ENCODE measurements around the gene RILPL2.
A peak's percentile ranks its signal among the peaks of the same experiment; 100 is the strongest.
"Not testable (repeated sequence)": the region's sequence is repeated elsewhere in the genome, so short reads cannot be mapped to it uniquely, and the experiment has no call there.

Gene RILPL2

GRCh38 chr12:123436017-123436964 is at the start of gene RILPL2:
RILPL2 (minus strand) TSS chr12:123436684; CDS start chr12:123436420, 264 bp downstream.
- peak; percentile 48 for DNase-seq

- no peak for DNase-seq
Observed at GRCh38 chr12:123485756-123486155, 49.3 kb upstream of the RILPL2 start.

GRCh38 chr12:123483602-123484248 is 47.2 kb upstream of the RILPL2 start:
- no peak for DNase-seq

- no peak for DNase-seq
Observed at GRCh38 chr12:123482876-123483275, 46.4 kb upstream of the RILPL2 start.

GRCh38 chr12:123481251-123481650 is 44.8 kb upstream of the RILPL2 start:
- DNase-seq, result not testable (repeated sequence)

- no peak for DNase-seq
Observed at GRCh38 chr12:123479442-123480180, 43.1 kb upstream of the RILPL2 start.

GRCh38 chr12:123478762-123479161 is 42.3 kb upstream of the RILPL2 start:
- DNase-seq, result no peak

GRCh38 chr12:123478069-123478468 is 41.6 kb upstream of the RILPL2 start:
- DNase-seq, result no peak

GRCh38 chr12:123475246-123475703 is 38.8 kb upstream of the RILPL2 start:
- no peak for DNase-seq

- no peak for DNase-seq
Observed at GRCh38 chr12:123474485-123475245, 38.2 kb upstream of the RILPL2 start.

GRCh38 chr12:123472438-123472849 is 36.0 kb upstream of the RILPL2 start:
- DNase-seq, result no peak

- no peak for DNase-seq
Observed at GRCh38 chr12:123471374-123472068, 35.0 kb upstream of the RILPL2 start.

- no peak for DNase-seq
Observed at GRCh38 chr12:123469978-123470377, 33.5 kb upstream of the RILPL2 start.

GRCh38 chr12:123468786-123469185 is 32.3 kb upstream of the RILPL2 start:
- DNase-seq, result no peak

- DNase-seq, result no peak
Observed at GRCh38 chr12:123465084-123465483, 28.6 kb upstream of the RILPL2 start.

- not testable (repeated sequence) for DNase-seq
Observed at GRCh38 chr12:123463174-123463573, 26.7 kb upstream of the RILPL2 start.

- DNase-seq, result peak; percentile 85
Observed at GRCh38 chr12:123457980-123458779, 21.7 kb upstream of the RILPL2 start, which contains the start of gene SNRNP35. SNRNP35 (plus strand) TSS chr12:123458139; CDS start chr12:123465541, 7,402 bp downstream.

GRCh38 chr12:123453165-123453564 is 16.7 kb upstream of the RILPL2 start:
- peak; percentile 8 for DNase-seq

GRCh38 chr12:123452276-123452550 is 15.7 kb upstream of the RILPL2 start:
- DNase-seq, result not testable (repeated sequence)

GRCh38 chr12:123450636-123451035 is 14.2 kb upstream of the RILPL2 start:
- no peak for DNase-seq

GRCh38 chr12:123449856-123450255 is 13.4 kb upstream of the RILPL2 start:
- DNase-seq, result no peak
